ENCODE data around the gene QSOX1. TPM values are rescaled to one million over a fixed set of nuclear protein-coding genes. Genes with fewer than 3 reads are reported as not detected.

Gene QSOX1
- total and polyA plus RNA-seq, 8 donors = 67.5 to 143 (median 112) TPM

DNA sequence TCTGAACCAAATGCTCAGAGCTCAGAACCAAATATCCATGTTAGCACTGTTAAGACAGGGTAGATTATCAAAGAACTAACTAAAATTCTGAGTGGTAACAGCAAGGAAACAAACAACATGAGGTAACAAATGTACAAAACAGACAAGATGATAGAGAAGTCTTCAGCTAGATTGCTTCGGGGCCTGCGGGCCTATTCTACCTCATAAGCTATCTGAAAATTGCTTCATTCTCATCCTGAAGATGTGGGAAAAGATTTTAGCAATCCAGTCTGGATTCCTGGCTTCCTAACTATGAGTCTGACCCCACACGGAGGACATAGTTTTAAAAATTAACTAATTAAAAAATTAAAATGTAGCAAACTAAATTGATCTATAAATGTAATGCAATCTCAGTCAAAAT lies 9.2 kb upstream of the QSOX1 start:
- ATAC-seq (no peak), FAIRE-seq (no peak), DNase-seq (no peak)
- Histone ChIP-seq H3K27me3 (no peaks in the 10 kb centered on the region), H3K36me3 (no peaks in the 10 kb centered on the region), H3K27ac (no peak overlapping the region), H3K4me3 (no peak overlapping the region), H3K4me1 (no peaks in the 10 kb centered on the region), H3K9me3 (no peaks in the 10 kb centered on the region)
- intact Hi-C loops (cut with DNase I) = no loop called here
- 71 to 85% methylated on average over 3 of the region's 3 CpGs for WGBS, 2 donors
- TF ChIP-seq, protein P1, sequence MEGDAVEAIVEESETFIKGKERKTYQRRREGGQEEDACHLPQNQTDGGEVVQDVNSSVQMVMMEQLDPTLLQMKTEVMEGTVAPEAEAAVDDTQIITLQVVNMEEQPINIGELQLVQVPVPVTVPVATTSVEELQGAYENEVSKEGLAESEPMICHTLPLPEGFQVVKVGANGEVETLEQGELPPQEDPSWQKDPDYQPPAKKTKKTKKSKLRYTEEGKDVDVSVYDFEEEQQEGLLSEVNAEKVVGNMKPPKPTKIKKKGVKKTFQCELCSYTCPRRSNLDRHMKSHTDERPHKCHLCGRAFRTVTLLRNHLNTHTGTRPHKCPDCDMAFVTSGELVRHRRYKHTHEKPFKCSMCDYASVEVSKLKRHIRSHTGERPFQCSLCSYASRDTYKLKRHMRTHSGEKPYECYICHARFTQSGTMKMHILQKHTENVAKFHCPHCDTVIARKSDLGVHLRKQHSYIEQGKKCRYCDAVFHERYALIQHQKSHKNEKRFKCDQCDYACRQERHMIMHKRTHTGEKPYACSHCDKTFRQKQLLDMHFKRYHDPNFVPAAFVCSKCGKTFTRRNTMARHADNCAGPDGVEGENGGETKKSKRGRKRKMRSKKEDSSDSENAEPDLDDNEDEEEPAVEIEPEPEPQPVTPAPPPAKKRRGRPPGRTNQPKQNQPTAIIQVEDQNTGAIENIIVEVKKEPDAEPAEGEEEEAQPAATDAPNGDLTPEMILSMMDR (IDR thresholded peaks at IDR 0.05) = no peak

DNA sequence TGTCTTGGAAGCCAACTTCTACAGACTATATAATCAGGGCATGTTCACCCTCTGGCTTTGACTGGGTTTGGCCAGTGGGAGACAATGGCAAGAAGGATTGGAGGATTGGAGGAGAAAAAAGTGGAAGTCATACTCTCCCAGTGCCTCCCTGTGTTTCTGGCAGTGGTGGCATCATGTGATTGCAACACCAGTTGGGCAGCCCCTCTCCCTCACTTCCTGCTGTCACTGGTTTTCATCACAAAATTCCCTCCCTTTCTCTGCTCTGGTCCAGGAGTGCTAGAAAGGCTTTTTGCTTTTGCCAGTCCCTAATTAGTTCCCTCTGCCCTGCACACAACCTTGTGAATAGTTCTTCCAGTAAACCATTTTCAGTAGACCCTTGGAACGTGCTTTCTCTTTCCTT lies 3.7 kb upstream of the QSOX1 start:
- Histone ChIP-seq H3K4me1 (peaks cover 0 to 5% (median 4%) of the 10 kb centered on the region in 3 donors), H3K36me3 (no peaks in the 10 kb centered on the region), H3K4me3 (no peak overlapping the region), H3K9me3 (no peaks in the 10 kb centered on the region), H3K27ac (no peak overlapping the region), H3K27me3 (no peaks in the 10 kb centered on the region)
- WGBS, 2 donors = 47 to 58% methylated on average over 1 of the region's 1 CpG
- TF ChIP-seq, protein P1 (IDR thresholded peaks at IDR 0.05) = no peak
- intact Hi-C loops (cut with DNase I) = no loop called here
- ATAC-seq = no peak
- FAIRE-seq = no peak
- no peak for DNase-seq

DNA sequence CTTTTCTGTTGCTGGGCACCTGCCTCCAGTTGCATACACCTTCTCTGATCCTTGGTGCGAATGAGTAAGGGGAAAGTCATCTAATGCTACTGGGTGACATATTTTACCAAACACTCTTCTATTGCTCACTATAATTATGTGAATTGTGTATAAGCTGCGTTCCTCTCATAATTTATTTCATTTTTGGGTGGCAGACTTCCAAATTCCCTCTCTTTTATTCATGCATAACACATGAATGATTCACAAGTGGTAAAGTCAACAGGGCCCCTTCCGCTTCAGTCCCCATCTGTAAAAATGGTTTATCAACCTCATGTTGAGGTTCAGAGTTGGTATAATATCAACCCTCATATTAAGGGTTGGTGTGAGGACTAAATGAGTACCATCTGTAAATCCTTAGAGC lies 3.2 kb upstream of the QSOX1 start:
- Histone ChIP-seq H3K27me3 (no peaks in the 10 kb centered on the region), H3K4me3 (no peak overlapping the region), H3K9me3 (no peaks in the 10 kb centered on the region), H3K27ac (no peak overlapping the region), H3K4me1 (peaks cover 0 to 11% (median 7%) of the 10 kb centered on the region in 3 donors), H3K36me3 (no peaks in the 10 kb centered on the region)
- WGBS, 2 donors = 66 to 75% methylated on average over 3 of the region's 3 CpGs
- ATAC-seq (no peak), FAIRE-seq (no peak), DNase-seq (no peak)
- intact Hi-C loops (cut with DNase I) = no loop called here
- TF ChIP-seq, protein P1 (IDR thresholded peaks at IDR 0.05) = no peak

DNA sequence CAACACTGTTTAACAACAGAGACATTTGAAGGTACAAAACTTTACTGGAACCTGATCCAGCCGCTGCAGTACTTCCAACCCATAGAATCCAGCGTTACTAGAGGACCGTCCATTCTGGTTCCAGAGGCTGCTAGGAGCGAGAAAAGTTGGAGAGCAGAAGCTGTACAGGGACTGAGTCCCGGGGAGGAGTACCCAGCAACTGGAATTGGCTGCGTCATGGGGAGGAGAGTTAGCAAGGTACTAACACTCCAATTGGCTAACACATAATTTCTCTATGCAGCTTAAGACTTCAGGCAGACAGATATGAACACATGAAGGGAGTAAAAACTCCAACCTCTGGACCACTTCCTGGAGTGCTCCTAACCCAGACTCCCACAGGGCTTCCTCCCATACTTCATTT lies 2.1 kb upstream of the QSOX1 start:
- Histone ChIP-seq H3K36me3 (no peaks in the 10 kb centered on the region), H3K9me3 (no peaks in the 10 kb centered on the region), H3K4me3 (no peak overlapping the region), H3K27ac (no peak overlapping the region), H3K27me3 (no peaks in the 10 kb centered on the region), H3K4me1 (peaks cover 6 to 20% (median 16%) of the 10 kb centered on the region in 3 donors)
- TF ChIP-seq, protein P1 (IDR thresholded peaks at IDR 0.05) = no peak
- FAIRE-seq (no peak), DNase-seq (no peak), ATAC-seq (no peak)
- WGBS, 2 donors = 84 to 92% methylated on average over 6 of the region's 6 CpGs
- intact Hi-C loops (cut with DNase I) = no loop called here

DNA sequence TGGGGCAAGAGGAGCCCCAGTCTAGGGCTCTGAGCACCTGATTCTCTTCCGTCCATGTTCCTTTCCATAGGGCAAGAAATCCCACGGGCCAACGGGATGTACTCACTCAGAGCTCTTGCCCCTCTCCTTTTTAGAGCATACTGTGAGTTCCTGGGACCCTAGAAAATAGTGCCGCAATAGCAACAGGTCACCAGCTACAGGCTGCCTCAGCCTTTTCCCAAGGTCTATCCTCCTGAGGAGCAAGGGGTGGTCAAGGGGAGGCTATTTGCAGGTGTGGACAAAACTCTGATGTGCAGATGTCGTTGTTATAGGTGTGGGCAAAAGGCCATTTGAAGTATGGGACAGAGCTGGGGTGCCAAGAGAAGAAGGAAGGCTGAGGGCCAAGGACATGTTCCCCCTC lies 1.6 kb upstream of the QSOX1 start:
- Histone ChIP-seq H3K9me3 (no peaks in the 10 kb centered on the region), H3K27ac (no peak overlapping the region), H3K27me3 (no peaks in the 10 kb centered on the region), H3K4me3 (no peak overlapping the region), H3K36me3 (no peaks in the 10 kb centered on the region), H3K4me1 (peaks cover 8 to 20% (median 16%) of the 10 kb centered on the region in 3 donors)
- no peak for ATAC-seq
- intact Hi-C loops (cut with DNase I) = no loop called here
- 92 to 94% methylated on average over 5 of the region's 5 CpGs for WGBS, 2 donors
- no peak for FAIRE-seq
- no peak for DNase-seq
- TF ChIP-seq, protein P1 (IDR thresholded peaks at IDR 0.05) = no peak

Measured in pancreas (tissue), 10 donors.